ENCODE data around the gene HBB.
"Not testable (repeated sequence)": the region's sequence is repeated elsewhere in the genome, so short reads cannot be mapped to it uniquely, and the experiment has no call there.

Gene HBB

GRCh38 chr11:5226732-5227310 lies at the start of gene HBB:
TSS of gene HBB (minus strand) at chr11:5227071. CDS start at chr11:5227021, 50 bp downstream.
- DNase-seq: no peak

- DNase-seq: no peak
Observed at GRCh38 chr11:5275369-5276110, 48.7 kb upstream of the HBB start.

GRCh38 chr11:5274395-5274794 lies 47.5 kb upstream of the HBB start:
- DNase-seq: no peak

- DNase-seq: no peak
Observed at GRCh38 chr11:5272395-5273017, 45.6 kb upstream of the HBB start.

- DNase-seq: no peak
Observed at GRCh38 chr11:5269715-5270147, 42.9 kb upstream of the HBB start, which contains the start of gene HBE1. TSS of gene HBE1 (minus strand) at chr11:5269945. CDS start at chr11:5269890, 55 bp downstream.

GRCh38 chr11:5267033-5267563 lies 40.2 kb upstream of the HBB start:
- DNase-seq: no peak

- DNase-seq: no peak
Observed at GRCh38 chr11:5266609-5267008, 39.7 kb upstream of the HBB start.

GRCh38 chr11:5265832-5266231 lies 39.0 kb upstream of the HBB start:
- DNase-seq: no peak

GRCh38 chr11:5258543-5259262 lies 31.8 kb upstream of the HBB start:
- no peak for DNase-seq

- DNase-seq: no peak
Observed at GRCh38 chr11:5257296-5257695, 30.4 kb upstream of the HBB start.

- not testable (repeated sequence) for DNase-seq
Observed at GRCh38 chr11:5254646-5255413, 28.0 kb upstream of the HBB start, which contains the start of gene HBG2. TSS of gene HBG2 (minus strand) at chr11:5254781. CDS start at chr11:5254728, 53 bp downstream.

GRCh38 chr11:5254023-5254422 lies 27.2 kb upstream of the HBB start:
- DNase-seq: not testable (repeated sequence)

- not testable (repeated sequence) for DNase-seq
Observed at GRCh38 chr11:5253440-5253839, 26.6 kb upstream of the HBB start.

- DNase-seq: no peak
Observed at GRCh38 chr11:5252919-5253265, 26.0 kb upstream of the HBB start.

GRCh38 chr11:5252192-5252918 lies 25.5 kb upstream of the HBB start:
- no peak for DNase-seq

- DNase-seq: no peak
Observed at GRCh38 chr11:5251746-5252145, 24.9 kb upstream of the HBB start.

- DNase-seq: no peak
Observed at GRCh38 chr11:5250543-5251204, 23.8 kb upstream of the HBB start.

- not testable (repeated sequence) for DNase-seq
Observed at GRCh38 chr11:5249807-5250396, 23.0 kb upstream of the HBB start, which contains the start of gene HBG1. TSS of gene HBG1 (minus strand) at chr11:5249857. CDS start at chr11:5249804, 53 bp downstream.

- DNase-seq: not testable (repeated sequence)
Observed at GRCh38 chr11:5248498-5248897, 21.6 kb upstream of the HBB start.

- DNase-seq: no peak
Observed at GRCh38 chr11:5247472-5248192, 20.8 kb upstream of the HBB start.

Data from NCI-H345 (cell line).